H1 (cell line): Measurements from ENCODE around the gene ZC3H7B. TPM values are rescaled to one million over a fixed set of nuclear protein-coding genes. Genes with fewer than 3 reads are reported as not detected.

Experiments
- CTCF ChIA-PET: fragments of 300-600 bp; sonication (Branson Sonifier 250); formaldehyde crosslinking; loops from one replicate; lab custom pipeline; 2021; ENCODE audit not compliant: partially characterized antibody; lab: Charles Lee
- POLR2A ChIA-PET: fragments of 300-600 bp; sonication (Branson Sonifier 250); formaldehyde crosslinking; loops from one replicate; lab custom pipeline; 2021; ENCODE audit warnings: inconsistent platforms; ENCODE audit not compliant: partially characterized antibody; lab: Charles Lee
- DNase-seq, 2 experiments: peaks; one replicate each; pipeline versions ENCODE4 v3.0.0 to v3.0.0-alpha.2; 2010 to 2022; ENCODE audit warnings: low spot score in 2 of 2, low read depth in 1 of 2, mixed read lengths in 1 of 2
- FAIRE-seq: peaks from 2 replicates; lab custom pipeline; 2011; peaks lifted over from hg19 to GRCh38; lab: Jason Lieb, UNC
- H2AFZ ChIP-seq: 2 replicates; pipeline ENCODE4 v1.8.1; 2012; ENCODE audit warnings: low read length, inconsistent platforms
- H2AK5ac ChIP-seq: 2 replicates; pipeline ENCODE4 v1.6.1; 2013; ENCODE audit warnings: low read depth, low read length
- H2BK120ac ChIP-seq: replicated peaks from 2 replicates; pipeline ENCODE3; 2013; ENCODE audit warnings: low read depth, low read length, inconsistent platforms
- H2BK12ac ChIP-seq: 2 replicates; pipeline ENCODE4 v1.6.1; 2013; ENCODE audit warnings: low read depth, low read length
- H2BK15ac ChIP-seq: 2 replicates; pipeline ENCODE4 v1.6.1; 2013; ENCODE audit warnings: low read length
- H2BK20ac ChIP-seq: 2 replicates; pipeline ENCODE4 v1.6.1; 2013; ENCODE audit warnings: low read length
- H2BK5ac ChIP-seq: 2 replicates; pipeline ENCODE4 v1.6.1; 2013; ENCODE audit warnings: low read depth, low read length
- H3K14ac ChIP-seq: 2 replicates; pipeline ENCODE4 v1.6.1; 2013; ENCODE audit warnings: inconsistent platforms; ENCODE audit not compliant: insufficient read length
- H3K18ac ChIP-seq: 2 replicates; pipeline ENCODE4 v1.6.1; 2013; ENCODE audit warnings: low read length; ENCODE audit errors: extremely low read depth
- H3K23ac ChIP-seq: 2 replicates; pipeline ENCODE4 v1.6.1; 2013; ENCODE audit warnings: inconsistent platforms; ENCODE audit not compliant: insufficient read length
- H3K23me2 ChIP-seq: 2 replicates; pipeline ENCODE4 v1.6.1; 2013; ENCODE audit warnings: low read depth, low read length
- H3K27ac ChIP-seq: 2 replicates; pipeline ENCODE4 v1.6.1; 2011; ENCODE audit warnings: low read depth, low read length, inconsistent platforms
- H3K27me3 ChIP-seq, 4 experiments: replicated peaks in 1 of 4; 1 replicate in 1 of 4; 2 replicates in 3 of 4; pipeline versions ENCODE4 v1.6.1 to v1.8.1; 2011 to 2013; ENCODE audit warnings: low read length in 3 of 4, mild to moderate bottlenecking in 3 of 4, inconsistent platforms in 2 of 4, mixed read lengths in 2 of 4, moderate library complexity in 1 of 4; ENCODE audit not compliant: control insufficient read depth in 3 of 4, insufficient read depth in 3 of 4; ENCODE audit errors: extremely low read depth in 1 of 4
- H3K36me3 ChIP-seq, 4 experiments: 2 replicates each; pipeline versions ENCODE4 v1.6.1 to v1.8.1; 2011 to 2013; ENCODE audit warnings: mild to moderate bottlenecking in 4 of 4, low read length in 3 of 4, moderate library complexity in 2 of 4, control low read depth in 1 of 4, inconsistent platforms in 1 of 4; ENCODE audit not compliant: insufficient read depth in 4 of 4, control insufficient read depth in 2 of 4
- H3K4ac ChIP-seq: replicated peaks from 2 replicates; pipeline ENCODE3; 2013; ENCODE audit warnings: low read length, low read depth, mixed read lengths, inconsistent platforms; ENCODE audit not compliant: insufficient read length
- H3K4me1 ChIP-seq, 4 experiments: replicated peaks in 1 of 4; 1 replicate in 1 of 4; 2 replicates in 3 of 4; pipeline versions ENCODE4 v1.6.1 to v1.8.1; 2011 to 2013; ENCODE audit warnings: low read length in 3 of 4, inconsistent platforms in 2 of 4, mixed read lengths in 1 of 4; ENCODE audit not compliant: insufficient read depth in 4 of 4, control insufficient read depth in 3 of 4
- H3K4me2 ChIP-seq, 2 experiments: 2 replicates each; pipeline versions ENCODE4 v1.6.1 to v1.8.1; 2011 to 2013; ENCODE audit warnings: low read depth in 2 of 2, low read length in 2 of 2, control low read depth in 1 of 2, inconsistent platforms in 1 of 2, mild to moderate bottlenecking in 1 of 2; ENCODE audit not compliant: insufficient read depth in 1 of 2
- H3K4me3 ChIP-seq, 4 experiments: fragments of 200-600, 300-600 bp in 1 of 4; sonication (generic), shearing (Covaris generic), sonication (Bioruptor Twin) in 1 of 4; 2 replicates each; pipeline versions ENCODE4 v1.5.1 to v1.8.1; 2011 to 2016; ENCODE audit warnings: low read length in 4 of 4, low read depth in 3 of 4, control low read depth in 2 of 4, inconsistent platforms in 2 of 4, mild to moderate bottlenecking in 2 of 4, mixed read lengths in 1 of 4, moderate library complexity in 1 of 4; ENCODE audit not compliant: insufficient read depth in 2 of 4; ENCODE audit errors: extremely low read depth in 1 of 4
- H3K56ac ChIP-seq: replicated peaks from 2 replicates; pipeline ENCODE3; 2013; ENCODE audit warnings: low read depth, mild to moderate bottlenecking, mixed read lengths, low read length, inconsistent platforms; ENCODE audit not compliant: insufficient read length
- H3K79me1 ChIP-seq: 2 replicates; pipeline ENCODE4 v1.6.1; 2013; ENCODE audit warnings: low read depth, low read length, control low read depth
- H3K79me2 ChIP-seq, 2 experiments: 2 replicates each; pipeline versions ENCODE4 v1.6.1 to v1.8.1; 2012 to 2013; ENCODE audit warnings: low read length in 2 of 2, mild to moderate bottlenecking in 2 of 2, inconsistent platforms in 1 of 2; ENCODE audit not compliant: insufficient read depth in 2 of 2, control insufficient read depth in 1 of 2
- H3K9ac ChIP-seq, 4 experiments: replicated peaks in 1 of 4; 1 replicate in 1 of 4; 2 replicates in 3 of 4; pipeline versions ENCODE4 v1.6.1 to v1.8.1; 2011 to 2013; ENCODE audit warnings: low read depth in 3 of 4, low read length in 3 of 4, control low read depth in 2 of 4, mild to moderate bottlenecking in 2 of 4, moderate library complexity in 2 of 4, inconsistent platforms in 1 of 4; ENCODE audit errors: extremely low read depth in 1 of 4
- H3K9me3 ChIP-seq, 2 experiments: 2 replicates each; pipeline versions ENCODE4 v1.6.1 to v1.8.1; 2012 to 2013; ENCODE audit warnings: mild to moderate bottlenecking in 2 of 2, moderate library complexity in 2 of 2, control low read depth in 1 of 2, inconsistent platforms in 1 of 2, low read depth in 1 of 2, low read length in 1 of 2, mixed read lengths in 1 of 2; ENCODE audit not compliant: insufficient read depth in 2 of 2
- H4K20me1 ChIP-seq, 2 experiments: replicated peaks in 1 of 2; 2 replicates each; pipeline versions ENCODE3 to v1.8.1; 2011 to 2013; ENCODE audit warnings: inconsistent platforms in 2 of 2, low read length in 2 of 2, mild to moderate bottlenecking in 1 of 2; ENCODE audit not compliant: insufficient read depth in 2 of 2, control insufficient read depth in 1 of 2
- H4K5ac ChIP-seq: 2 replicates; pipeline ENCODE4 v1.6.1; 2013; ENCODE audit warnings: low read length, low read depth, mixed read lengths, inconsistent platforms; ENCODE audit not compliant: insufficient read length
- H4K8ac ChIP-seq: 2 replicates; pipeline ENCODE4 v1.8.0; 2013; ENCODE audit warnings: mild to moderate bottlenecking, moderate library complexity, low read length, inconsistent platforms; ENCODE audit not compliant: insufficient read depth; ENCODE audit errors: extremely low read depth
- H4K91ac ChIP-seq: replicated peaks from 2 replicates; pipeline ENCODE3; 2013; ENCODE audit warnings: low read length, mixed read lengths, inconsistent platforms; ENCODE audit not compliant: insufficient read length
- CREB1 ChIP-seq: IDR thresholded peaks from 2 replicates; pipeline ENCODE4 v1.6.1; 2012; ENCODE audit warnings: inconsistent platforms
- EZH2 ChIP-seq: fragments of 200-600 bp; sonication (generic); IDR thresholded peaks from 2 replicates; pipeline ENCODE4 v1.7.1; 2012; ENCODE audit warnings: low read depth, mild to moderate bottlenecking, moderate library complexity, low read length, inconsistent platforms; ENCODE audit not compliant: severe bottlenecking
- POLR2AphosphoS5 ChIP-seq: IDR thresholded peaks from 2 replicates; pipeline ENCODE4 v1.6.1; 2011; ENCODE audit warnings: low read depth, low read length
- SIX5 ChIP-seq: IDR thresholded peaks from 2 replicates; pipeline ENCODE4 v1.6.1; 2011; ENCODE audit warnings: mild to moderate bottlenecking, low read depth, low read length
- SP4 ChIP-seq: IDR thresholded peaks from 2 replicates; pipeline ENCODE4 v1.6.1; 2012; ENCODE audit warnings: low read length, inconsistent platforms
- SRF ChIP-seq: IDR thresholded peaks from 2 replicates; pipeline ENCODE4 v1.6.1; 2011; ENCODE audit warnings: mild to moderate bottlenecking, low read depth, low read length, moderate library complexity
- TCF12 ChIP-seq: IDR thresholded peaks from 2 replicates; pipeline ENCODE4 v1.6.1; 2011; ENCODE audit warnings: low read depth, mild to moderate bottlenecking, low read length
- USF2 ChIP-seq: IDR thresholded peaks from 2 replicates; pipeline ENCODE4 v1.6.1; 2011; ENCODE audit warnings: low read length, improper control_type of control experiment
- WGBS, 2 experiments: shearing (Covaris generic) in 1 of 2; methylation state at CpG; one replicate each; pipeline versions ENCODE4 v1.1.6 to v1.1.7; 2013 to 2015; ENCODE audit warnings: low lambda C conversion rate in 2 of 2, mixed read lengths in 2 of 2, inconsistent platforms in 1 of 2, low coverage in 1 of 2, missing lambda C conversion rate in 1 of 2; ENCODE audit not compliant: insufficient replicate concordance in 2 of 2, insufficient coverage in 1 of 2, insufficient read length in 1 of 2; ENCODE audit errors: extremely low coverage in 1 of 2, missing lambda C conversion rate in 1 of 2; 5-methylcytosine and 5-hydroxymethylcytosine counted together
- polyA plus RNA-seq, 7 experiments: library from polyadenylated mRNA; depleted of rRNA in 3 of 7; stranded (reverse) in 5 of 7; unstranded in 2 of 7; fragments of >200 nt in 5 of 7; fragments of 200-250 nt in 2 of 7; gene quantifications; 1 replicate in 5 of 7; 2 replicates in 1 of 7; 4 replicates in 1 of 7; pipeline versions ENCODE4 v1.2.1 to v1.2.3, GENCODE V29; 2011 to 2013; ENCODE audit warnings: missing spikeins in 2 of 7, mixed read lengths in 2 of 7
- total RNA-seq: library from RNA; stranded (reverse); fragmentation: NEBNext Ultra II Directional; extraction: Animal tissue kit (Norgen Biotek cat#: 25700); gene quantifications from 2 replicates; pipeline ENCODE4 v1.2.1, GENCODE V29; 2021

ZC3H7B gene
- total and polyA plus RNA-seq, 2 of the 8 experiments (the other 6 are each of a cell fraction or from before 2014, with no cell fraction given): 35.5 to 78.6 TPM

DNA sequence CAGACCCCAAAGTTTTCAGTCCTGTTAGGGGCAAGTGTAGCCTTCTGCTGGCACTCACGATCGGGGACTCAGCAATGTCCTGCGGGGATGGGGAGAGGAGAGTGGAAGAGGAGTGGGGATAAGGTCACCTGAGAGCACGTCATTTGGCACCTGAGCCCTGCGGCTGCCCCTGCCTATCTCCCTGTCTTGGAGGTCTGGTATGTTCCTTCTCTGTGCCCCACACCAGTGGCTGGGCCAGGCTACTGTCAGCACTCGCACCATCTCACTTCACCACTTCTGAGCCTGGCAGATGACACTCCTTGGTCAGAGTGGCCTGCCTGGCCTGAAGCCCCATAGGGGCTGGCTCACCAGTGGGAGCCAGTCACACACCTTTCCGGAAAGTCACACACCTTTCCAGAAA is 40.5 kb upstream of the ZC3H7B start:
- Histone ChIP-seq H3K23me2 (no peaks in the 10 kb centered on the region), H2AFZ (no peak overlapping the region), H3K36me3 (peaks cover 63 to 95% (median 80%) of the 10 kb centered on the region in 4 experiments)

More for the DNA sequence above, 40.5 kb upstream of the ZC3H7B start:
- no peak overlapping the region for H3K4ac ChIP-seq
- no peak overlapping the region for H3K23ac ChIP-seq
- no peak overlapping the region for H4K91ac ChIP-seq
- DNase-seq (no peak), FAIRE-seq (no peak)
- POLR2A ChIA-PET: interaction anchor here (1.4 to 4.7 kb wide), 2 partner anchors 9 to 14 kb away, joined by 3 to 28 read pairs; no protein-coding TSS in a partner anchor
- peaks cover 15 to 29% of the 10 kb centered on the region in 2 experiments for H4K20me1 ChIP-seq
- no peak overlapping the region for H2BK20ac ChIP-seq
- no peak overlapping the region for H3K9ac ChIP-seq
- TF ChIP-seq TCF12 (no peak), POLR2AphosphoS5 (no peak), SIX5 (no peak), EZH2 (no peak), USF2 (no peak), SRF (no peak), SP4 (no peak), CREB1 (no peak)
- H3K56ac ChIP-seq: no peak overlapping the region
- no peak overlapping the region for H3K27ac ChIP-seq
- no peak overlapping the region for H2BK15ac ChIP-seq
- H2BK5ac ChIP-seq: no peak overlapping the region
- H4K5ac ChIP-seq: no peak overlapping the region
- 98% methylated on average over 7 of the region's 7 CpGs; no CpG with 5 or more reads in 1 of the 2 experiments for WGBS, 2 experiments
- H4K8ac ChIP-seq: no peak overlapping the region; the same call in 1 of the 2 replicates
- no peak overlapping the region for H3K14ac ChIP-seq
- H3K18ac ChIP-seq: no peak overlapping the region
- H3K79me1 ChIP-seq: peaks cover 13% of the 10 kb centered on the region
- H3K79me2 ChIP-seq: no peaks in the 10 kb centered on the region; a peak in 1 of 4 replicates
- H2AK5ac ChIP-seq: no peak overlapping the region
- H3K4me3 ChIP-seq: no peak overlapping the region
- H2BK120ac ChIP-seq: no peak overlapping the region
- H2BK12ac ChIP-seq: no peak overlapping the region
- CTCF ChIA-PET: interaction anchor here (1.7 kb wide), 1 partner anchor 17 kb away, joined by 3 read pairs; no protein-coding TSS in a partner anchor
- H3K4me2 ChIP-seq: no peak overlapping the region
- peaks cover 0 to 4% (median under 1%) of the 10 kb centered on the region in 4 experiments; a peak in 2 of 7 replicates for H3K4me1 ChIP-seq
- no peaks in the 10 kb centered on the region for H3K9me3 ChIP-seq
- no peaks in the 10 kb centered on the region for H3K27me3 ChIP-seq
